Ureter (tissue), 1 donor: ENCODE results near the gene TSPAN9. TPM values are rescaled to one million over a fixed set of nuclear protein-coding genes. Genes with fewer than 3 reads are reported as not detected.

Experiments used
- DNase-seq: peaks from one replicate; pipeline ENCODE4 v3.0.0-alpha.2; 2020; ENCODE audit warnings: low spot score
- total RNA-seq: library from RNA; stranded (reverse); gene quantifications from one replicate; pipeline ENCODE4 v1.2.4, GENCODE V29; 2023
- donor health status: DM: yes; HTN: yes; CAD: no.

Gene TSPAN9
- total RNA-seq, 1 donor from 2014 or later = 53.0 TPM

DNA sequence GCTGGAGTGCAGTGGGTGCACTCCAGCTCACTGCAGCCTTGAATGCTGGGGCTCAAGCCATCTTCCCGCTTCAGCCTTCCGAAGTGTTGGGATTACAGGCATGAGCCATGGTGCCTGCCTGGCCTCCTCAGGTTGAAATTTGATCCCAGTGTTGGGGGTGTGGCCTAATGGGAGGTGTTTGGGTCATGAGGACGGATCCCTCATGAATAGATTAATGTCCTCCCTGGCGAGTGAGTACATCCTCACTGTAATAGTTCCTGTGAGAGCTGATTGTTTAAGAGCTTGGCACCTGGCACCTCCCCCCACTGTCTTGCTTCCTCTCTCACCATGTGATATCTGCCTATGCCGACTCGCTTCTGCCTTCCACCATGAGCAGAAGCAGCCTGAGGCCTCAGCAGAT is 84.7 kb downstream of the TSPAN9 start:
- DNase-seq = no peak

DNA sequence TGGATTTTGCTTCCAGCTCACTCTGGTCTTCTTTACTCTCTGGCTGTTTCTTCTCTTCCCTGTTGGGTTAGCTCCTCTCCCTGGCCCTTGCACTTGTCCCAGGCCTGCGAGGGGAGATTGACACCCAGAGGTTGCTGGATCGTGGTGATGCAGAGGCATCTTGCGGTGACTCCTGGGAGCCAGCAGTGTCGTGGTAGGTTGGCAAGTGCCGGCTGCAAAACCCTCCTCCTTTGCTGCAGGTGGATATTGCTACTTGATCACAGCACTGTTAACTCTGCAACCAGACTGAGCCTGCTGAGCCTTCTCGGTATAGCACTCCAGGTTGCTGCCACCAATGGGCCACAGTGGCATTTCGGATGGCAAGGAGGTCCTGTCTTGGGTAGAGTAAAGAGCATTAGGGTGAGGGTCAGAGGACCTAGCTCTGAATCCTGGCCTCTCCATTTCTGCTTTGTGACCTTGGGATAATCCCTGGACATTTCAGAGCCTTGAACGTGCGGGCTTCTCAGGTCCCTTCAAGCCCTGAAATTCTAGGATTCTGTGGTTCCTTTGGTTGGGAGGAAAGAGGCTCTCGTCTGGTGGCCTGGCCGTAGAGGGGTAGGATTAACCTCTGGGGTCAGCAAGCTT is 87.4 kb downstream of the TSPAN9 start:
- no peak for DNase-seq

DNA sequence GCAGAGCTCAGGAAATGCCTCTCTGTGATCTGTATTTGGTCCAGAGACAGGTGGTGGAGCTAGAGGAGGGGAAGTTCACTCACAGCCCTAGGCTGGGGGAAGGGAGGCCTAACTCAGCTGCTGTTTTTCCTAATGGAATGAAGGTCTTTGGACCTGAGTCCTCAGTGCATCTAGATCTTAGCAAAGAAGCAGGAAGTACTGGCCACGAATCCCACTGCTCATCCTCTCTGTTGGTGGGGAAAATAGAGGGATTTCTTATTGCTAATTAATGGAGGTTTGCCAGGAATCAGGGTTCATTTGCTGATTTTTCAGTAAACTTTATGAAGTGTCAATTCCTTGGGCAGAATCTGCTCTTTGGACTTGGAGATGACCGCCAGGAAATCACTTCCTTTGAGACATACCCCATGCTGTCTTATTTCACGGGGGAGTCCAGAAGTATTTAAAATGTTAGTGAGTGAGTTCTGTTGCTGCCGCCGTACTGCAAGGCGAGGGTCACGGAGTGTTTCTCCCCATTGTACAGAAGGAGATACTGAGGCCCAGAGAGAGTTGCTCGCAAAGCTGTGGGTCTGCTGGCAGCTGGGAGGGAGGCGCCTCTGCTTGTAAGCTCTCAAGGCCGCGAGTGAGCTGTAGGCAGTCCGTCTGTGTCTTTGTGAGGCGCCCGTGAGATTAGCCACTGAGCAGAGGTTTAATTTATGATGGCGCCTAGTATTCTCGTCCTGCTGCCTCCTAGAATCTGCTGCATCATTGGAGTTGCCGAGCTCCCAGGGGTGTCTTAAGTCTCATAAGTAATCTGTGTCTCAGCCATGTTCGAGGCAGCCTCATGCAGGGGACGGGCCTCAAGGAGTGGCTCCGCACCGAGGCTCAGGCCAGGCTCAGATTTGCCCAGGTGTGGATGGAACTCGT is 88.2 kb downstream of the TSPAN9 start:
- no peak for DNase-seq

DNA sequence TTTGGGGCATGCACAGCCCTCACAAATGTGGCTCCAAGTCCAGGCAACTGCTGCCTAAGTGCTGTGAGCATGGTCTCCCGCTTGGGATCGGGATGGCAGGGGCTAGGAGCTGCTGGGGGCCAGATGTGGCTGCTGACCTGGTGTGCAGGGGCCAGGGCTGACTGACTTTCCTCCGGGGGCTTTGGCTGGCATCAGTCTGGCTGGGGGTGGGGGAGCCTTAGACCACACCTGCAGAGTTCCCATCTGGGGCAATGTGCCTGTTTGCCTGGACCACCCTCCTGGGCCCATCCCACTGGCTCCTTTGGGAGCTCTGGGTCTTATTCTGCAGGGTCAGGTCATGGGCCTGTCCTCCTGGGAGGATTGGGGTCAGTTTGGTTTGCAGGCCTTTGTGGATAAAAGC is 90.5 kb downstream of the TSPAN9 start:
- no peak for DNase-seq

DNA sequence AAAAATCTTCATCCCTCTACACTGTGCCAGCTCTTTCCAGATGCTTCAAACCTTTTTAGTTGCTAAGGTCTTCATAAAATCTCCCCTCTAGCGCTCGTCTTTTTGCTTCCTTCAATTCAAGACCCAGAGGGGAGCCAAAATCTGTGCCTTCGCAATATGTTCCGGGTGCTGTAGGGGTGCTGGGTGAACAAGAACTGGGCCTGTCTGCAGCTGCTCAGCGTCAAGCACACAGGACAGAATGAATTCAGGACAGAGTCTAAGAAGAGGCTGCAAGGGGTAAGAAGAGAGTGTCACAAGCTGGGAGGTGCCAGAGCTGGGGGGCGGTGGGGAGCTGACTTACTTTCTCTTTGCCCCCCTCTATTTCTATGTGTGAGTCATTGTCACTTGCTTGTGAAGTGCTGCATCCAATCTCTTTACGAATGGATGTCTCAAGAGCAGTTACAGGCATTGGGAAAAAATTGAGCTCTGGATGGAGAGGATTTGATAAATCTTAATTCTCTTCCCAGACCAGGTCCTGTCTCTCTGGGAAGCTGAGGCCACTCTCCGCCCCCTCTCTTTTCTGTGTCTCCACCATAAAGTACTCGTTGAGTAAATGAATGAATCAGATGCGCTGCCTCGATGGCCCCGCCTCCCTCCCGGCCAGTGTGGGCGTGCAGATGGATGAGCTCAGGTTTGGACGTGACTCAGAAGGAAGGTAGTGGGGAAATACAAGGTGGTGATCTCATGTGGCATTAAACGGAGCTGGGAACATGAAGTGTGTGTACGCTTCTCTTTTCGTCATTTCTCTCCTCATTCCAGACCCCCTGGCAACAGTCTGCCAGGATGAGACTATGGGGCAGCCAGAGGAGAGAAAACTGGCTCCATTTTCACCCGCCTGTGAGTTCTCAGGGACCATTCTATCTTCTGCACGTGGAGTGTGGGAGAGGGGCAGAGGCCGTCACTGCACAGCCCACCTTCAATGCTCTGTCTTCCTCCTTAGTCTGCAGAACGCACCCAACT is 91.3 kb downstream of the TSPAN9 start:
- peak; percentile 81 for DNase-seq

DNA sequence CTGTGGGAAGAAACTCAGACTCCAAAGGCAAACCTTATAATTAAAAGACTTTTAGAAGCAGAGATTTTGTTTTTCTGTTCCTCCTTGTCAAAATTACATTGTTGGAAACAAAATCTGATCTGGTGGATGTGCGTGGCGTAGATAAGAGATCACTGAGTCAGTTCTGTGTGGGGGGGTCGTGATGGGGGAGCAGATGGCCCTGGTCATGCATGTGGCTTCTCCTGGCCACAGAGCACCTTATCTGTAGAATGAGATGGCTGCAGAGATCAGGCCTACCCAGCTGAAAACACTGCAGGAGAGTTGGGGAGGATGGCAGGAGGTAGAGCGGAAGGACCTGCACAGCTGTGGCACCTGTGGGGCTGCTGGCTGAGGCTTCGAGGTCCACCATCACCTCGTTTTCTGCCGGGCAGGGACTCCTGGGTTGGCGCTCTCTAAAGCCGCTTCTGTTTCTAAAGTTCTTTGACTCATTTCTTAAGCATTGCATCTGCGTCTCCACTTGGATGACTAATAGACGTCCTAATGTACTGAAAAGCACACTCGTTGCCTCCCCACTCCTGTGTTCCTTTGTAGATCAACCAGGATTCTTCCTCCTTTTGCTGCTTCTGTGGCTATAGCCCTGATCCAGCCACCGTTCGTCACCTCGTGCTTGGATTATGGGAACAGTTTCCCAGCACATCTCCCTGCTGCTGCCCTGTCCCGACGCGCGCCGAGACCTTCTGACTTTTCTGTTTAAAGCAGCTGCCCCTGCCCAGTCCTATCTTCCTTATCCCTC is 93.4 kb downstream of the TSPAN9 start:
- no peak for DNase-seq

DNA sequence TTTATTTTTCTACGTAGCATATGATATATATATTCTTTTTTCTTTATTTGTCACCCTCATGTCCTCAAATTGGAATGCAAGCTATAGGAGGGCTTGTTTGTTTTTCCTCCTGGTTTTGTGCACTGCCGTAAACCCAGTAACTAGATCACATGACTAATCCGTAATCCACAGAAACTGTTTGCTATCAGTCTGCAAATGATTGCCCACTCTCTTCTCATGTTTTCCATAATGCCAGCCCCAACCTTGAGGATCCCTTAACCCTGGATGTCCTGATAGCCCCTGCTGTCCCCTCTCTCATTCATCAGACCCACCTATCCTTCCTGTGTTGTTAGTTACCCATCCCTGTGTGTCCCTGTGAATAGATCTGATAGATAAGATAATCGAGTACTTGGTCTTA is 94.0 kb downstream of the TSPAN9 start:
- DNase-seq = no peak

DNA sequence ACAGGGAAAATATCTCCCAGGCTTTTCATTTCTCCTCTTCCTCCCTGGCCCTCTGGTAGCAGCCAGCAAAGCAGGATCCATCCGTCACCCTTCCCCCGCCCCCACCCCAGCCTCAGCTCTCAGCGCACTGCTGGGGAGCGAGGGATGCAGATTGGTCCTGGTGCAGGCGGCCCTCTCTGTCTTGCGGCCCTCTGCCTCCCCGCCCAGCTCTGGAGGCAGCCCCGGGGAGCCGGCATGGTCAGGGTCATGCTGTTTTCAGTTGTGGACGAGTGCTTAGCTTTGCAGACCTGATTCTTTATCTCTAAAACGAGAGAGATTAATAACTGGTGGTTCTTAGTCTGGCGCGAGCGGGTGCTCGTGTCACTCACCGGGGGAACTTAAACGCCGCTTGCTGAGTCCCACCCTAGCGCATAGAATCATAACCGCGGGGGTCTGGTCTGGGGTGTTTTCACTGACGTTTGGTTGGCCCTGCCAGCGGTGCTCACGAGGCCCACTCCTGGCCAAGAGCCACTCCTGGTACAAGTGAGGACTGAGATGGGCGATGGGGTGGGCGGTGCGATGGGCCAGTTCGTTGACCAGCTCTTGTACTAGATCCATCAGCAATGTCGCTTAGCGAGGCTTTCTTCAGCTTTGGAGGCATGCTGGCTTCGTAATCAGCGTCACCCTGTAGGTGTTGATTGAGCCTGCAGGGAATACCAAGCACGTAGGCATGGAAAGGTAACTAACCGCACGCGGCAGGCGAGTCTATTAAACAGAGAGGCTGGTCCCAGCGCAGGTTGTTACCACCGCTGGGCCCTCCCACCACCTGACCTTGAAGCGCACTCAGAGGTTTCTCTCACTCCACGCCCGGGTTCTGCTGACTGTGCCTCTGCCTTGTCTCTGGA is 95.2 kb downstream of the TSPAN9 start:
- no peak for DNase-seq

DNA sequence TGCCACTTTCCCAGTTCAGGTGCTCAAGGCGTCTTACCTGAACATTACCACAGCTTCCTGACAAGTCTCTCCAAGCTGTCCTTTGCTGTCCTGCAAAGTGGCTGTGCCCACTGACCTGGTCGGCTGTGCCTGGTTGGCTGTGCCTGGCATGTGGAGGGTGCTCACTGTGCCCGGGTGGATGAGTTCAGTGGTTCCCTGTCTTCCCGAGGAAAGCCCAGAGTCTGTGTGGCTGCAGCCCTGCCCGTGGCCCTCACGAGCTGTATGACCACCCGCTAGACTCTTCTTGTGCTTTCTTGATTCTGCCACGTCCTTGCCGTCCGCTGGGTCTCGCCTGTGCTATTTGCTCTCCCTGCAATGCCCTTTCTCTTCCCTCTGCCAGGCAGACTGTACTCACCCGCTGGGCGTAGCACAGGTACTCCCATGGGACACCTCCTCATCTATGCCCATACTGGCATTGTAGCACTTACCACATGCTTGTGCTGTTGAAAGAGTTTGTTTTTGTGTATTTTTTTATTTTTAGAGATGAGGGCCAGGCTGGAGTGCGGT is 95.9 kb downstream of the TSPAN9 start:
- DNase-seq = no peak

DNA sequence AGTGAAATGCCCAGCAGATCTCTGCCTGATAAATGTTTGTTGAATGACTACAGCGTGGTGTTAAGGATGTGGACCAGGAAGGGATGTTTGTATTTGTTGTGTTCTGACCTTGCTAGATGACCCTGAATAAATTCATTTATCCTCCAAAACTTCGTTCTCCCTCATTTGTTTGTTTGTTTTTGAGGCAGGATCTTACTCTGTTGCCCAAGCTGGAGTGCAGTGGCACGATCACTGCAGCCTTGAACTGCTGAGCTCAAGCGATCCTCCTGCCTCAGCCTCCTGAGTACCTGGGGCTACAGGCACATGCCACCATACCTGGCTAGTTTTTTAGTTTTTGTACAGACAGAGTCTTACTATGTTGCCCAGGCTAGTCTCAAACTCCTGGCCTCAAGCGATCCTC is 96.7 kb downstream of the TSPAN9 start:
- DNase-seq = no peak

DNA sequence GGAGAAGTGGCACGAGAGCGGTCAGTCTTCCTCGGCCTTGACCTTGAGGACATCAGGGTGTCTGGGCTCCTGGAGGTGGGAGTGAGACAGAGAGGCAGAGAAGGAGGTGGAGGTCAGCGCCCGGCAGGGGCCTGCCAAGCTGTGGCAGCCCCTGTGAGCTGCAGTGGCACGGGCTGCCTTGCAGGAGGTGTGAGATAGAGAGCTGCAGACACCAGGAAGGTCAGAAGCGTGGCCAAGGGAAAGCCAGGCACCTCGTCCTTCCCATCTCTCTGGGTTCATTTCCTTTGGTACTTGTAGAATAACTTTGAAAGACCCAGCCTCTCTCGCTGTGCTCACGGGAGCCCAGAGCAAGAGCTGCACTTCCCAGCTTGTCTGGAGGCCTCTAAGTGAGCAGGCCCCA is 98.1 kb downstream of the TSPAN9 start:
- no peak for DNase-seq

DNA sequence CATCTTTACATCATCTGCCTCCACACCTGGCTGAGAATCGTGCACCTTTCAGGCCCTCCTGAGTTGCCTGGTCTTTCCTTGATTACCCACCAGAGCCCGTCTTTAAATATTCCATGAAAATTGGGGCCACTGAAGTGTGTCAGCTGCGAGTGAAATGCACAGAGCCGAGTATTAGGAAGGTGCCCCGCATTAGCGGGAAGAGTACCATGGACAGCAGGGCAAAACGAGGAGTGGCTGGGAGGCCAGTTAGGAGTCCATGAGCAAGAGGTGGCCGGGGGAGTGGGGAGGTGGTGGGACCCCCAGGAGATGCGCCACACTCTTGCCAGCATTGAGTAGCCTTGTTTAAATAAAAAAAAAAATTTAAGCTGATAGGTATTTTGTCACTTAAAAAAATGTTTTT is 99.6 kb downstream of the TSPAN9 start:
- DNase-seq = no peak

DNA sequence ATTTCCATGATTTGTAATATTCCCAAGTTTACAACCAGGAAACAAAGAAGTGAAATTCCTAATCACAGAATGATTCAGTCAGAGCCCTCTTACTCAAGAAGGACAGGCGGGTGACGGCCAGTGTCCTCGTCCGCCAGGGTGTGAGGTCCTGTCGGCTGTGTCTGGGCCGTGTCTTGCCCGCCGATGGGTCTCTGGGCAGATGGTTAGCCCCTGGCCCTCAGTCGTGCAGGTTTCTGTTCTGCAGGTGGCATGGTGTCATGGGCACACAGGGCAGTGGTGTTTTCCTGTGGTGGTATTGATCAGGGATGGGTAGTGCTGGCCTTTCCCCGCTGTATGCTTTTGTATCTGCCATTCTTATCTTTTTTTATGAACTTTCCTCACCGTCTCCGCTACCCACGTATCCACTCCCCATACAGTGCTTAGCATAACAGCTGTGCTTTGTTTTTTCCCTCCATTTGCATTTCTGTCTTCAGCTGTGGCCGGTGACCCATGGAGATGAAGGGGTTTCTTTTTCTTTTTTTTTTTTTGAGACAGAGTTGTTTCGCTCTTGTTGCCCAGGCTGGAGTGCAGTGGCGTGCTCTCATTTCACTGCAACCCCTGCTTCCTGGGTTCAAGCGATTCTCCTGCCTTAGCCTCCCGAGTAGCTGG is 100.7 kb downstream of the TSPAN9 start:
- DNase-seq = no peak

DNA sequence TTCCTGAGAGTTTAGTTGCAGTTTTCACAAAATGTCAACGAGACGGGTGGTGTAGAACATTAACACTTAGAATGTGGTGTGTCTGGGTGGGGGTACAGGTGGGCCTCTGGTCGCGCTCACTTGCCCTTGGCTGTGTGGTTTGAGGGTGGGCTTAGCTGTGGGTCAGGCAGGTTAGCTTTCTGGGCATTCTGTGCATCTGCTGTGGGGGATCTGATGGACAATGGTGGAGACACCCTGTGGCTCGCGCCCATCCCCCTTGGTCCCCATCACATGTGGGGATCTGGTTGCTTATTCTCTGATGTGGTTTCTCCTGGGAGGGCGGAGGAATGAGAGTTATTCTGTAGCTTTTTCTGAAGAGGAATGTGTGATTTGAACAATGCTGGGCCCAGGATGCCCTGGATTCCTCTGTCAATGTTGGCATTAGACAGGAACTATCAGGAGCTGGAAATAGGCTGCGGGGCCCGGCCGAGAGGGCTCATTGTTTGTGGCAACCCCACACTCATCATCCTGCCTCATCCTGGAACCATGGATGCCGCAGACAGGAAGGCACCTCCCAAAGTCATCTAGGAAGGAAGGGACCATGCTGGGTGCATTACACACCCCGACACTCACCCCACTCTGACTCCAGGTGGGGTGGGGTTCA is 101.6 kb downstream of the TSPAN9 start:
- no peak for DNase-seq

DNA sequence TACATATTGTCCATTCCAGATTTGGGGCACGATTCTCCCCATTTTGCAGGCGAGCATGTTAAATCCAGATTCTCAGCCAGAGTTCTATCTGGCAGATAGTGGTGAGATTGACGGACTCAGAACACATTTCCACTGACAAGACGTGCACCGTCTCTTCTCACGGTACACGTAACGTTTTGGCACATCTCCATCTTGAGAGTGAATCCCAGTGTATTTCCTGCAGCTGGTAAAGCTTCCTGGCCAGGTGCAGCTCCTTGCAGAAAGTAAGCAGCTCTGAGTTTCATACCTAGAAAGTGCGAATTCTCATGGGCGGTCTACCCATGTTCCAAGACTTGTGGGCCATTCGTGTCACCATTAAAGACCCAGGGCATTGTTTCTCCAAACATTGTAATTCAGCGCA is 102.6 kb downstream of the TSPAN9 start:
- DNase-seq = no peak

DNA sequence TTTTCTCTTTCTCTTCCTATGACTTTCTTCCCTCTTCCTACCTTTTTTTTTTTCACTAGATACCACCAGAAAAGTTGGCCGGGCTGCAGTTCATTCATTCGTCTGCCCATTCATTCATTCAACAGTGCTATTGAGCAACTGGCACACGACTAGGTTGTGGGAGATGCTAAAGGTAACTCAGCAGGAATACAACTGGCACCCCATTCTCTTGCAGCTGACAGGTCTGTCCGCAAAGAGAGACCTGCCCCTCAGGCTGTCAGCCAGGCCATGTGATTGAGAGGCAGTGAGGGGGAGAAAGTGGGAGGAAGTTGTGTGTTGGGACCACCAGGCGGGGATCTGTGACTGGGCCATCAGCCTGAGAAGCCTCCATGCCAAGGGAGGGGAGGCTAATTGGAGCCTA is 105.2 kb downstream of the TSPAN9 start:
- no peak for DNase-seq

DNA sequence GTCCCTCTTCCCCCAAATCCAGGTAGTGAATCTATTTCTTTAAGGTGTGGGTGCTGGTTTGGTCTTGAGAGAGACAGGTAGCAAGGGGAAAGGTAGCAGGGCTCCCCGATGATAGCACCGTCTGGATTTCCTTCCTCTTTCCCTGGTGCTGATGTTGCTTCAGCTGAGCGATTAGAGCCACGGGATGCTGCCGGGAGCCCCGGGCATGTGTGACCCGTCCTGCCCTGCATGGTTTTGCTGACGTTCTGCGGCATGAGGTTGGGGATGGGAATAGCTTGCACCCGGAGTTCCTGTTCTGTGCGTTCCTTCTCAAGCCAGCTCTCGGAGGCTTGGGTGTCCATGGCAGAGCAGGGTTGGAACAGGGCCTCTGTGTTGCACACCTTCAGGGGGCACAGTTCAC is 107.3 kb downstream of the TSPAN9 start:
- DNase-seq = no peak

DNA sequence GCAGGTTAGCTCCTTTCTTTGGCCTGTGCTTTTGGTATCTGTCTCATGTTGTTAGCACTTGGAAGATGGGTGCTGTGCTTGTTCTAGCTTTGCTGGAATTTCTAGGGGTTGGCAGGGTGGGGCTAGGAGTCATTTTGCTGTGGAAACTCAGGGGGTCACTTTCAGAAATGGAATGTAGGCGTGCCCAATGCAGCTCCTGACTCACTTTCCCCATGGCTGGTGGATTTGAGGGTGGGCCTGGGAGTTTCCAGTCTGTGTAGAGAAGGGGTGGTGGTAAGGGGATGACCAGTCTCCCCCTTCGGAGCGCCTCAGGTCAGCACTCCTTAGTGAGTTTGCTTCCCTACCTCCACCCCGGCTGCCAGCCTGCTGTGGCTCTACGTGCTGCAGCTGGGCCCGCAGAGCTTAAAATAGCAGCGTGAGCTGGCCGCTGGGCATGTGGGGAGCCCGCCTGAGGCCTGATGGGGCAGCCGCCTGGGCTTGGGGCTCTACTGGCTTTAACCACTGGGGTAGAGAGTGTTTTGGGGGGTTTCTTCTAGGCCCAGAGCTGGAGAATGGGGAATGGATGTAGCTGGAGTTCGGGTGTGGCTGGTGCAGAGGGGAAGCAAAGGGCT is 108.2 kb downstream of the TSPAN9 start:
- no peak for DNase-seq
